ENCODE data around the gene CUL9. TPM values are rescaled to one million over a fixed set of nuclear protein-coding genes. Genes with fewer than 3 reads are reported as not detected.

The CUL9 gene
- total and polyA plus RNA-seq, 4 donors, result 19.7 to 45.6 (median 35.5) TPM

GRCh38 chr6:43256670-43257366, 74.8 kb downstream of the CUL9 start:
- TF ChIP-seq CTCF (IDR thresholded peaks at IDR 0.05; ENCODE audit: control extremely low read depth, extremely low read depth), result no peak
- WGBS, 2 donors, result 89 to 96% methylated on average over 9 of the region's 9 CpGs
- Histone ChIP-seq H3K4me1 (ENCODE audit: control insufficient read depth in 5 of 5, insufficient read depth in 5 of 5, low read length in 5 of 5) (peaks cover 0 to 4% (median 0%) of the 10 kb centered on the region in 5 donors), H3K9ac (ENCODE audit: insufficient read depth in 1 of 2, low read length in 2 of 2) (no peak overlapping the region), H3K27ac (ENCODE audit: low read depth in 1 of 2, low read length in 1 of 2) (no peak overlapping the region), H3K36me3 (ENCODE audit: control insufficient read depth in 4 of 4, insufficient read depth in 4 of 4, low read length in 4 of 4) (no peaks in the 10 kb centered on the region), H3K9me3 (ENCODE audit: control insufficient read depth in 4 of 4, insufficient read depth in 3 of 4, low read length in 3 of 4) (no peaks in the 10 kb centered on the region), H3K4me3 (no peak overlapping the region), H3K27me3 (ENCODE audit: control insufficient read depth in 3 of 3, insufficient read depth in 3 of 3, low read length in 2 of 3) (peaks cover 0 to 2% (median 0%) of the 10 kb centered on the region in 3 donors)
- no peak for DNase-seq
- no peak for ATAC-seq (ENCODE audit: insufficient read depth, low FRiP score)

- Histone ChIP-seq H3K4me3 (no peak overlapping the region), H3K36me3 (ENCODE audit: control insufficient read depth in 4 of 4, insufficient read depth in 4 of 4, low read length in 4 of 4) (no peaks in the 10 kb centered on the region), H3K9ac (ENCODE audit: insufficient read depth in 1 of 2, low read length in 2 of 2) (no peak overlapping the region), H3K9me3 (ENCODE audit: control insufficient read depth in 4 of 4, insufficient read depth in 3 of 4, low read length in 3 of 4) (no peaks in the 10 kb centered on the region), H3K27me3 (ENCODE audit: control insufficient read depth in 3 of 3, insufficient read depth in 3 of 3, low read length in 2 of 3) (no peaks in the 10 kb centered on the region), H3K27ac (ENCODE audit: low read depth in 1 of 2, low read length in 1 of 2) (no peak overlapping the region), H3K4me1 (ENCODE audit: control insufficient read depth in 5 of 5, insufficient read depth in 5 of 5, low read length in 5 of 5) (peaks cover 0 to 4% (median 0%) of the 10 kb centered on the region in 5 donors)
- 84 to 88% methylated on average over 12 of the region's 12 CpGs for WGBS, 2 donors
- no peak for ATAC-seq (ENCODE audit: insufficient read depth, low FRiP score)
- TF ChIP-seq CTCF (IDR thresholded peaks at IDR 0.05; ENCODE audit: control extremely low read depth, extremely low read depth), result no peak
- DNase-seq, result no peak
Observed at GRCh38 chr6:43257367-43258145, 75.6 kb downstream of the CUL9 start.

GRCh38 chr6:43258180-43258579, 76.2 kb downstream of the CUL9 start:
- Histone ChIP-seq H3K9ac (ENCODE audit: insufficient read depth in 1 of 2, low read length in 2 of 2) (no peak overlapping the region), H3K36me3 (ENCODE audit: control insufficient read depth in 4 of 4, insufficient read depth in 4 of 4, low read length in 4 of 4) (no peaks in the 10 kb centered on the region), H3K4me3 (no peak overlapping the region), H3K4me1 (ENCODE audit: control insufficient read depth in 5 of 5, insufficient read depth in 5 of 5, low read length in 5 of 5) (peaks cover 0 to 4% (median 0%) of the 10 kb centered on the region in 5 donors), H3K27ac (ENCODE audit: low read depth in 1 of 2, low read length in 1 of 2) (no peak overlapping the region), H3K9me3 (ENCODE audit: control insufficient read depth in 4 of 4, insufficient read depth in 3 of 4, low read length in 3 of 4) (no peaks in the 10 kb centered on the region), H3K27me3 (ENCODE audit: control insufficient read depth in 3 of 3, insufficient read depth in 3 of 3, low read length in 2 of 3) (no peaks in the 10 kb centered on the region)
- no peak for ATAC-seq (ENCODE audit: insufficient read depth, low FRiP score)
- WGBS, 2 donors, result 74 to 84% methylated on average over 4 of the region's 4 CpGs
- DNase-seq, result no peak
- TF ChIP-seq CTCF (IDR thresholded peaks at IDR 0.05; ENCODE audit: control extremely low read depth, extremely low read depth), result no peak

All from lung (tissue), 12 donors.